Measurements from ENCODE around the gene ANKH.

The ANKH gene

GRCh38 chr5:14756478-14756877 lies 115.1 kb downstream of the ANKH start:
- no peaks in the 10 kb centered on the region for H3K27me3 ChIP-seq (replicated peaks; ENCODE audit: control insufficient read depth, insufficient read depth, low read length, poor library complexity, severe bottlenecking)
- no peaks in the 10 kb centered on the region for H3K9me3 ChIP-seq (ENCODE audit: control insufficient read depth, low read length)
- H3K4me1 ChIP-seq (ENCODE audit: control insufficient read depth, insufficient read depth, low read length, poor library complexity, severe bottlenecking), result no peaks in the 10 kb centered on the region
- peaks cover 21% of the 10 kb centered on the region for H3K36me3 ChIP-seq (ENCODE audit: control insufficient read depth, insufficient read depth, low read length)
- H3K4me3 ChIP-seq (ENCODE audit: insufficient read depth, low read depth, low read length, poor library complexity, severe bottlenecking), result no peak overlapping the region
- no peak overlapping the region for H3K27ac ChIP-seq (ENCODE audit: insufficient read depth, low read length, poor library complexity, severe bottlenecking)
- no peak for DNase-seq

- Histone ChIP-seq H3K4me3 (ENCODE audit: insufficient read depth, low read depth, low read length, poor library complexity, severe bottlenecking) (no peak overlapping the region), H3K27me3 (replicated peaks; ENCODE audit: control insufficient read depth, insufficient read depth, low read length, poor library complexity, severe bottlenecking) (no peaks in the 10 kb centered on the region), H3K4me1 (ENCODE audit: control insufficient read depth, insufficient read depth, low read length, poor library complexity, severe bottlenecking) (no peaks in the 10 kb centered on the region), H3K9me3 (ENCODE audit: control insufficient read depth, low read length) (no peaks in the 10 kb centered on the region), H3K36me3 (ENCODE audit: control insufficient read depth, insufficient read depth, low read length) (peaks cover 43% of the 10 kb centered on the region), H3K27ac (ENCODE audit: insufficient read depth, low read length, poor library complexity, severe bottlenecking) (no peak overlapping the region)
- no peak for DNase-seq
Measured at GRCh38 chr5:14753947-14754346, 117.6 kb downstream of the ANKH start.

- H3K27me3 ChIP-seq (replicated peaks; ENCODE audit: control insufficient read depth, insufficient read depth, low read length, poor library complexity, severe bottlenecking), result no peaks in the 10 kb centered on the region
- H3K36me3 ChIP-seq (ENCODE audit: control insufficient read depth, insufficient read depth, low read length), result peaks cover 49% of the 10 kb centered on the region
- DNase-seq, result no peak
- H3K4me3 ChIP-seq (ENCODE audit: insufficient read depth, low read depth, low read length, poor library complexity, severe bottlenecking), result no peak overlapping the region
- H3K4me1 ChIP-seq (ENCODE audit: control insufficient read depth, insufficient read depth, low read length, poor library complexity, severe bottlenecking), result no peaks in the 10 kb centered on the region
- H3K27ac ChIP-seq (ENCODE audit: insufficient read depth, low read length, poor library complexity, severe bottlenecking), result no peak overlapping the region
- H3K9me3 ChIP-seq (ENCODE audit: control insufficient read depth, low read length), result no peaks in the 10 kb centered on the region
Measured at GRCh38 chr5:14753292-14753691, 118.3 kb downstream of the ANKH start.

- H3K27ac ChIP-seq (ENCODE audit: insufficient read depth, low read length, poor library complexity, severe bottlenecking), result no peak overlapping the region
- DNase-seq, result no peak
- H3K27me3 ChIP-seq (replicated peaks; ENCODE audit: control insufficient read depth, insufficient read depth, low read length, poor library complexity, severe bottlenecking), result no peaks in the 10 kb centered on the region
- H3K4me1 ChIP-seq (ENCODE audit: control insufficient read depth, insufficient read depth, low read length, poor library complexity, severe bottlenecking), result no peaks in the 10 kb centered on the region
- peaks cover 56% of the 10 kb centered on the region for H3K36me3 ChIP-seq (ENCODE audit: control insufficient read depth, insufficient read depth, low read length)
- no peaks in the 10 kb centered on the region for H3K9me3 ChIP-seq (ENCODE audit: control insufficient read depth, low read length)
- no peak overlapping the region for H3K4me3 ChIP-seq (ENCODE audit: insufficient read depth, low read depth, low read length, poor library complexity, severe bottlenecking)
Measured at GRCh38 chr5:14752497-14753071, 119.0 kb downstream of the ANKH start.

- Histone ChIP-seq H3K4me3 (ENCODE audit: insufficient read depth, low read depth, low read length, poor library complexity, severe bottlenecking) (no peak overlapping the region), H3K36me3 (ENCODE audit: control insufficient read depth, insufficient read depth, low read length) (peaks cover 53% of the 10 kb centered on the region), H3K9me3 (ENCODE audit: control insufficient read depth, low read length) (no peaks in the 10 kb centered on the region), H3K27me3 (replicated peaks; ENCODE audit: control insufficient read depth, insufficient read depth, low read length, poor library complexity, severe bottlenecking) (no peaks in the 10 kb centered on the region), H3K27ac (ENCODE audit: insufficient read depth, low read length, poor library complexity, severe bottlenecking) (no peak overlapping the region), H3K4me1 (ENCODE audit: control insufficient read depth, insufficient read depth, low read length, poor library complexity, severe bottlenecking) (no peaks in the 10 kb centered on the region)
- no peak for DNase-seq
Measured at GRCh38 chr5:14750712-14751111, 120.9 kb downstream of the ANKH start.

- no peaks in the 10 kb centered on the region for H3K4me1 ChIP-seq (ENCODE audit: control insufficient read depth, insufficient read depth, low read length, poor library complexity, severe bottlenecking)
- H3K27ac ChIP-seq (ENCODE audit: insufficient read depth, low read length, poor library complexity, severe bottlenecking), result no peak overlapping the region
- no peak overlapping the region for H3K4me3 ChIP-seq (ENCODE audit: insufficient read depth, low read depth, low read length, poor library complexity, severe bottlenecking)
- peaks cover 51% of the 10 kb centered on the region for H3K36me3 ChIP-seq (ENCODE audit: control insufficient read depth, insufficient read depth, low read length)
- H3K27me3 ChIP-seq (replicated peaks; ENCODE audit: control insufficient read depth, insufficient read depth, low read length, poor library complexity, severe bottlenecking), result no peaks in the 10 kb centered on the region
- no peak for DNase-seq
- H3K9me3 ChIP-seq (ENCODE audit: control insufficient read depth, low read length), result no peaks in the 10 kb centered on the region
Measured at GRCh38 chr5:14749579-14750101, 121.9 kb downstream of the ANKH start.

- H3K4me1 ChIP-seq (ENCODE audit: control insufficient read depth, insufficient read depth, low read length, poor library complexity, severe bottlenecking), result no peaks in the 10 kb centered on the region
- no peaks in the 10 kb centered on the region for H3K27me3 ChIP-seq (replicated peaks; ENCODE audit: control insufficient read depth, insufficient read depth, low read length, poor library complexity, severe bottlenecking)
- peaks cover 58% of the 10 kb centered on the region for H3K36me3 ChIP-seq (ENCODE audit: control insufficient read depth, insufficient read depth, low read length)
- no peak overlapping the region for H3K27ac ChIP-seq (ENCODE audit: insufficient read depth, low read length, poor library complexity, severe bottlenecking)
- H3K9me3 ChIP-seq (ENCODE audit: control insufficient read depth, low read length), result no peaks in the 10 kb centered on the region
- no peak for DNase-seq
- no peak overlapping the region for H3K4me3 ChIP-seq (ENCODE audit: insufficient read depth, low read depth, low read length, poor library complexity, severe bottlenecking)
Measured at GRCh38 chr5:14748180-14748900, 123.2 kb downstream of the ANKH start.

- no peaks in the 10 kb centered on the region for H3K4me1 ChIP-seq (ENCODE audit: control insufficient read depth, insufficient read depth, low read length, poor library complexity, severe bottlenecking)
- no peak for DNase-seq
- no peaks in the 10 kb centered on the region for H3K27me3 ChIP-seq (replicated peaks; ENCODE audit: control insufficient read depth, insufficient read depth, low read length, poor library complexity, severe bottlenecking)
- no peak overlapping the region for H3K27ac ChIP-seq (ENCODE audit: insufficient read depth, low read length, poor library complexity, severe bottlenecking)
- H3K9me3 ChIP-seq (ENCODE audit: control insufficient read depth, low read length), result no peaks in the 10 kb centered on the region
- H3K36me3 ChIP-seq (ENCODE audit: control insufficient read depth, insufficient read depth, low read length), result peaks cover 66% of the 10 kb centered on the region
- H3K4me3 ChIP-seq (ENCODE audit: insufficient read depth, low read depth, low read length, poor library complexity, severe bottlenecking), result no peak overlapping the region
Measured at GRCh38 chr5:14745753-14746152, 125.8 kb downstream of the ANKH start.

- no peak overlapping the region for H3K27ac ChIP-seq (ENCODE audit: insufficient read depth, low read length, poor library complexity, severe bottlenecking)
- H3K4me1 ChIP-seq (ENCODE audit: control insufficient read depth, insufficient read depth, low read length, poor library complexity, severe bottlenecking), result no peaks in the 10 kb centered on the region
- H3K27me3 ChIP-seq (replicated peaks; ENCODE audit: control insufficient read depth, insufficient read depth, low read length, poor library complexity, severe bottlenecking), result no peaks in the 10 kb centered on the region
- H3K9me3 ChIP-seq (ENCODE audit: control insufficient read depth, low read length), result no peaks in the 10 kb centered on the region
- H3K36me3 ChIP-seq (ENCODE audit: control insufficient read depth, insufficient read depth, low read length), result peaks cover 66% of the 10 kb centered on the region
- no peak overlapping the region for H3K4me3 ChIP-seq (ENCODE audit: insufficient read depth, low read depth, low read length, poor library complexity, severe bottlenecking)
- DNase-seq, result no peak
Measured at GRCh38 chr5:14745188-14745563, 126.4 kb downstream of the ANKH start.

- no peak for DNase-seq
- Histone ChIP-seq H3K4me3 (ENCODE audit: insufficient read depth, low read depth, low read length, poor library complexity, severe bottlenecking) (no peak overlapping the region), H3K9me3 (ENCODE audit: control insufficient read depth, low read length) (no peaks in the 10 kb centered on the region), H3K27ac (ENCODE audit: insufficient read depth, low read length, poor library complexity, severe bottlenecking) (no peak overlapping the region), H3K4me1 (ENCODE audit: control insufficient read depth, insufficient read depth, low read length, poor library complexity, severe bottlenecking) (no peaks in the 10 kb centered on the region), H3K27me3 (replicated peaks; ENCODE audit: control insufficient read depth, insufficient read depth, low read length, poor library complexity, severe bottlenecking) (no peaks in the 10 kb centered on the region), H3K36me3 (ENCODE audit: control insufficient read depth, insufficient read depth, low read length) (peaks cover 65% of the 10 kb centered on the region)
Measured at GRCh38 chr5:14744296-14745187, 127.0 kb downstream of the ANKH start.

Data from effector memory CD4-positive, alpha-beta T cell (primary cell).